Germinal center (tissue), 1 donor: ENCODE measurements around the gene NPTN.

Experiments
- DNase-seq: peaks from one replicate; pipeline ENCODE4 v3.0.0; 2012; ENCODE audit warnings: mixed read lengths, low spot score

The NPTN gene

DNA sequence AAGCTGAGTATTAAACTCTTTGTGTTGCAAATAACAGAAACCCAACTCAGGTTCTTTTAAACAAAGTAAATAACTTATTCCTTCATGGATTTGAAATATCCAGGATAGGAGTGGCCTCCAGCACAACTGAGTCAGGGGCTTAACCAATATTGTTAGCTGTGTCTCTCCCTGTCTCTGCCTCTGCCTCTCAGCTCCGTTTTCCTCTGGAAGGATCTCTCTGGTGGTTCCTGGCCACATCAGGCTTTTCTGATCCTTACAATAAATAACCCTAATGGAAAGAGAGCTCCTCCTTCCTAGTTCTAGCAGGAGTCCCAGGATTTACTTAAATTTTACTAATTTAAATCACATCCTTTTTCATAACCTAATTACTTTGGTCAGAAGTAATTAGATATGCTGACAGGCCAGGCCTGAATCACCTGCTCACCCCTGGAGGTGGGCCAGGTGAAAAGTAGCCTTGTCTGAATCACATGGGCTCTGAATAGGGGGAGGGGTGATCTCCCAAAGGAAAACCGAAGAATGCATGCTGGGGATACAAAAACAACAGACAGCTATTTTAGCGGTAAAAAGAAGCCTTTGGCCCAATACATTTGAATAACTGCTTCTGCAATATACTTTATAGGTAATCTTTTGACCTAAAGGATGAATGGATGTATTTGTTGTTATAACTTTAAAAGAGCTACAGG is 114.9 kb downstream of the NPTN start:
- no peak for DNase-seq

- no peak for DNase-seq
These were observed 115.6 kb downstream of the NPTN start for GRCh38 chr15:73517566-73517965.

GRCh38 chr15:73515527-73515926 is 117.7 kb downstream of the NPTN start:
- DNase-seq, result no peak
